GM18861 (cell line): ENCODE measurements around the gene MRPS34.
"Not testable (repeated sequence)": the region's sequence is repeated elsewhere in the genome, so short reads cannot be mapped to it uniquely, and the experiment has no call there.

Experiments used
- ATAC-seq: cut with Tn5 transposase; IDR thresholded peaks from one replicate; pipeline ENCODE4 v1.9.1; 2021; ENCODE audit not compliant: unreplicated experiment

MRPS34 gene

DNA sequence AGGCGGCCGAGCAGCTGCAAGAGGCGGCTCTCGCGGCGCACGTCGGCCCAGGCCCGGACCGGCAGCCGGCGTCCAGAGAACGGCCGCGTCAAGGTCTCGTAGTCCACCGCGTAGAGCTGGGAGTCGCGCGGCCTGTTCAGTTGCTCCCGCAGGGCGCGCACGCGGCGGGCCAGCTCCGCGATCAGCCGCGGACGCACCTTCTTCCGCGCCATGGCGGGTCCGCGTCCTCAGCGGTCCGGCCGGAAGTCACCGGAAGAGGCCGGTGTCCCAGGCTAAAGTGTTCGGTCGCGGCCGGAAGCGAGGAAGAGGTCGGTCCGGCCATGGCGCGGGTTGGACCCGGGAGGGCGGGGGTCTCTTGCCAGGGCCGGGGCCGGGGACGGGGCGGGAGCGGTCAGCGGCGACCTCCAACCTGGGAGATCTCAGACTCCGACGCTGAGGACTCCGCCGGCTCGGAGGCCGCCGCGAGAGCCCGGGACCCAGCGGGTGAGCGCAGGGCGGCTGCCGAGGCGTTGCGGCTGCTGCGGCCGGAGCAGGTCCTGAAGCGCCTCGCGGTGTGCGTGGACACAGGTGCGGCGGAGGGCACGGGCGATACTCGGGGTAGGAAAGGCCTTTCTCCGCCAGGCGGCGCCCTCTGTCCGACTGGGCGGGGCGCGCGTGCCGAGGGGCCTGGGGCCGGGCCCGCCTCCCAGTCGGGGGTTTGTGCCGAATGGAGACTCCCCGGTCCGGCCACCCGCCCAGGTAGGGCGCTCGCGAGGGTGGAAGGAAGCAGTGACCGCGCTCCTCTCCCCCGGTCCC lies at the start of gene MRPS34:
MRPS34 (minus strand) TSS at position 227 of the 795 bp plus-strand sequence; CDS start at position 212, 15 bp downstream.
- peak; percentile 39 for ATAC-seq

GRCh38 chr16:1821861-1822611 lies 49.1 kb upstream of the MRPS34 start:
- no peak for ATAC-seq

DNA sequence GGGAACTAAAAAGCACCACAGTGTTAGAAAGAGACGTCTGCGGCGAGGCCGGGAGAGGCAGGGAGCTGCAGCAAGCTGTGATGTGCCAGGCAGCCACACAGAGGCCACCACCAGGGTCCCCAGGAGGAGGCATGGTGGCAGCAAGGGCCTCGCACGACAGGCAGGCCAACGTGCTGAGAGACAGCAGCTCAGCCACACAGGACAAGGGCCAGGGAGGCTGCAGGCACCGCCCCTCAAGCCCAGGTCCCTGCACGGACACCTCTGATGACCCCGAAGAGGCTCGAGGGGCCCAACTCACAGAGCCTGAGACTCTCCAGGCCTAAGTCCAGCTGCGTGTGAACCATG lies 48.0 kb upstream of the MRPS34 start:
- ATAC-seq = no peak

GRCh38 chr16:1820096-1820945 lies 47.4 kb upstream of the MRPS34 start:
- ATAC-seq = no peak

- no peak for ATAC-seq
Observed at GRCh38 chr16:1819611-1820010, 46.7 kb upstream of the MRPS34 start.

GRCh38 chr16:1818873-1819525 lies 46.1 kb upstream of the MRPS34 start:
- ATAC-seq = no peak

GRCh38 chr16:1818204-1818872 lies 45.4 kb upstream of the MRPS34 start:
- ATAC-seq = no peak

- no peak for ATAC-seq
Observed at GRCh38 chr16:1817716-1818115, 44.8 kb upstream of the MRPS34 start.

DNA sequence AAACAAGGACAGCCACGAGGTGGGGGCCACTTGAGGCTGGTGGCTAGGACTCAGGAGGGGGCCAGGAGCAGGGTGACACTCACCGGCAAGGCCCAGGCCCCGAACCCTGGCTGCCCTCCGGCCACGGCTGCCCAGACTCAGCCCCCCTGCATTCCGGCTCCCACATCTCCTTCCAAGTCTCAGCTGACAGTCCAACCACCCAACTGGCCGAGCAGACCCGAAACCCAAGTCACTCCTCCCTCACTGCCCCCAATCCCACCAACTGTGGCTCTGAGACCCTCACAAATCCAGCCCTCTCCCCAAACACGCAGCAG lies 44.3 kb upstream of the MRPS34 start:
- ATAC-seq = no peak

- ATAC-seq = no peak
Observed at GRCh38 chr16:1816396-1817275, 43.7 kb upstream of the MRPS34 start.

- ATAC-seq = no peak
Observed at GRCh38 chr16:1815461-1815860, 42.5 kb upstream of the MRPS34 start.

DNA sequence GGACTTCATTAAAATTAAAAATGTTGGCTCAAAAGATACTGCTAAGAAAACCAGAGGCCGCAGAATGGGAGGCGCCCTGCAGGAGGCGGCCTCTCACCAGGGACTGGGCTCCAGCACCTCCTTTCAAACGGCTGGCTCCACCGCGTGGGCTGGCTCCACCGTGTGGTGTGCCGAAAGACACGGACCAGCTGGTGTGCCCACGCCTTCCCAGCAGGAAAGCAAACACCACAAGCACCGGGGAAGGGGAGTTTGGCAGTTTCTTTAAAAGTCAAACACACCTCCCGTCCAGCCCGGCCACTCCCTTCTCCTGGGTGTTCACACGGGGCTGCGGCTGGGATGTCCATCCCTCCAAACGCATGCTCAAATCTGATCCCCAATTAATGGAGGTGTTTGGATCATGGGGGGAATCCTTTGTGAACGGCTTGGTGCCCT lies 39.8 kb upstream of the MRPS34 start:
- no peak for ATAC-seq

- no peak for ATAC-seq
Observed at GRCh38 chr16:1810536-1810935, 37.6 kb upstream of the MRPS34 start.

DNA sequence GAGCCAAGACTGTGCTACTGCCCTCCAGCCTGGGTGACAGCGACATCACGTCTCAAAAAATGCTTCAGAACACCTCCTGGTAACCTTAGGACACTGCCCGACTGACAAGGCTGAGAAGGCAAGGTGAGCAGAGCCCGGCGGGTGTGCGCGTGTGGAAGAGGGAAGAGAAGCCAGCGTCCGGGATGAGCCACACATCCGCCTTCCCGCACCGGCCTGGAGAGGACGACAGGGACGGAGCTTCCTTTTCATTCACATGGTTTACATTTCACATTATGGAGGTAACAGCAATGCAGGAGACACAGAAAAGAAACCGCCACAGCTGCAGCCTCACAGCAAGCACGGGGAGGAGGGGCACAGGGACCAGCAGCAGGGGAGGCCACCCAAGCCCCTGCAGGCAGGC lies 37.2 kb upstream of the MRPS34 start:
- ATAC-seq = no peak

DNA sequence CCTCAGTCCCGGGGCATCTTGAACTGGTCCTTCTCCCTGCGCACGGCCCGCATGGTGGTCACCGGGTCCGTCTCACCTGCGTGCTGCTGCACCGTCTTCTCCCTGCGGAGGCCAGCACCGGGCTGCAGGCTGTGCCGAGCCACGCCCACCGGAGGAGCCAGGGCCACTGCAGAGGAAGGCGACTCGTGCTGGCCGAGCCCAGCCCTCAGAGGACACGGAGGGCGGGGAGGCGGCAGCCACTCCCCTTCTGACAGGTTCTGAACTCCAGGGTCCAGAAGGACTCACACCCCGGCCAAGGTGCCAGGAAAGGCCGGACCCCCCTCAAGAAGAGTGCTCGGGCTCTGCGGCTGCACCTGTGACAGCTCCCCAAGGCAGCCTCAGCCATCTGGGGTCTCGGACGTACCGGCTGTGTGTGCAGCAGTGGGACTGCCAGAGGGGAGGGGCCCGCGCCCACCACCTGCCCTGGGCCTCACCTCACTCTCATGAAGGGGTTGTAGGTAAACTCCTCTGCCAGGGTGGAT lies 36.4 kb upstream of the MRPS34 start:
- ATAC-seq = no peak

- no peak for ATAC-seq
Observed at GRCh38 chr16:1808691-1809090, 35.8 kb upstream of the MRPS34 start.

- ATAC-seq = no peak
Observed at GRCh38 chr16:1807626-1808025, 34.7 kb upstream of the MRPS34 start.

DNA sequence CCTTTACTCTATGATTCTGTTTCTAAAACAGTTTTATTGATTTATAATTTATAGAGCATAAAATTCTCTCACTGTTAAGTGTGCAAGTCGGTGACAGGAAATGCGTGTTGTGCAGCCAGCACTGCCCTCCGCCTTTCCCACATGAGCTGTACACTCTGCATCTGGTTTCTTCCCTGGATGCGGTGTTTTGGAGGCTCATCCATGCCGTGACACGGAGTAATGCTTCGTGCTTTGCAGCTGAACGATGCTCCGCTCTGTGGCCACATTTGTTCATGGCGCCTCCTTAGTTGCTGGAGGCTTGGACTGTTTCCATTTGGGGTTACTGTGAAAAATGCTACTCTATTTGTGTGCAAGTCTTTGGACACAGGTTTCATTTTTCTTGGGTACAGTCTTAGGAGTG lies 27.8 kb upstream of the MRPS34 start:
- ATAC-seq = no peak

GRCh38 chr16:1799263-1799662 lies 26.3 kb upstream of the MRPS34 start:
- not testable (repeated sequence) for ATAC-seq
